GM18519 (cell line): ENCODE results near the gene FSTL3.
"Not testable (repeated sequence)": the region's sequence is repeated elsewhere in the genome, so short reads cannot be mapped to it uniquely, and the experiment has no call there.

Source experiments
- ATAC-seq: cut with Tn5 transposase; IDR thresholded peaks from one replicate; pipeline ENCODE4 v1.9.1; 2021; ENCODE audit warnings: mild to moderate bottlenecking, moderate library complexity; ENCODE audit not compliant: unreplicated experiment, low FRiP score

FSTL3 gene

GRCh38 chr19:708154-709143, 32.3 kb downstream of the FSTL3 start, which contains the start of gene PALM:
Gene PALM, plus strand, starts transcription at chr19:708935. Its CDS starts 212 bp downstream, at chr19:709147.
- ATAC-seq, result no peak

- no peak for ATAC-seq
Observed at GRCh38 chr19:709196-709964, 33.2 kb downstream of the FSTL3 start.

- no peak for ATAC-seq
Observed at GRCh38 chr19:709965-710571, 33.9 kb downstream of the FSTL3 start.

GRCh38 chr19:710767-711166, 34.6 kb downstream of the FSTL3 start:
- ATAC-seq, result no peak

- no peak for ATAC-seq
Observed at GRCh38 chr19:711254-711653, 35.1 kb downstream of the FSTL3 start.

GRCh38 chr19:715347-715746, 39.2 kb downstream of the FSTL3 start:
- no peak for ATAC-seq

- ATAC-seq, result no peak
Observed at GRCh38 chr19:718251-718951, 42.2 kb downstream of the FSTL3 start.

GRCh38 chr19:718991-719512, 42.9 kb downstream of the FSTL3 start:
- no peak for ATAC-seq

GRCh38 chr19:719636-720344, 43.6 kb downstream of the FSTL3 start:
- ATAC-seq, result no peak

GRCh38 chr19:720345-721160, 44.4 kb downstream of the FSTL3 start:
- no peak for ATAC-seq

GRCh38 chr19:722553-723101, 46.4 kb downstream of the FSTL3 start:
- ATAC-seq, result no peak

- ATAC-seq, result no peak
Observed at GRCh38 chr19:723247-723646, 47.1 kb downstream of the FSTL3 start.

GRCh38 chr19:723714-724113, 47.5 kb downstream of the FSTL3 start:
- no peak for ATAC-seq

- ATAC-seq, result no peak
Observed at GRCh38 chr19:725461-726089, 49.4 kb downstream of the FSTL3 start.

GRCh38 chr19:726993-727956, 51.1 kb downstream of the FSTL3 start:
- no peak for ATAC-seq

- no peak for ATAC-seq
Observed at GRCh38 chr19:728011-728410, 51.8 kb downstream of the FSTL3 start.

GRCh38 chr19:729564-729963, 53.4 kb downstream of the FSTL3 start:
- ATAC-seq, result not testable (repeated sequence)
